GM06990 (cell line): ENCODE results near the gene MAP3K20.

Experiments
- DNase-seq: peaks from one replicate; pipeline ENCODE4 v3.0.0-alpha.2; 2011; ENCODE audit not compliant: insufficient read length; ENCODE audit errors: extremely low read depth
- H3K27me3 ChIP-seq: replicated peaks from 2 replicates; pipeline ENCODE4 v1.6.0; 2011; ENCODE audit warnings: low read length; ENCODE audit not compliant: control insufficient read depth, insufficient read depth
- H3K36me3 ChIP-seq: 2 replicates; pipeline ENCODE4 v1.5.1; 2011; ENCODE audit warnings: low read length; ENCODE audit not compliant: control insufficient read depth, insufficient read depth
- H3K4me3 ChIP-seq: replicated peaks from 2 replicates; pipeline ENCODE4 v1.5.1; 2011; ENCODE audit warnings: low read depth, mild to moderate bottlenecking, control low read depth, low read length
- TF ChIP-seq, protein P1 (sequence below): IDR thresholded peaks from 2 replicates; pipeline ENCODE4 v1.5.1; 2011; ENCODE audit warnings: low read length, control low read depth, mild to moderate bottlenecking, inconsistent platforms; ENCODE audit not compliant: insufficient read depth, poor library complexity, severe bottlenecking

The MAP3K20 gene

DNA sequence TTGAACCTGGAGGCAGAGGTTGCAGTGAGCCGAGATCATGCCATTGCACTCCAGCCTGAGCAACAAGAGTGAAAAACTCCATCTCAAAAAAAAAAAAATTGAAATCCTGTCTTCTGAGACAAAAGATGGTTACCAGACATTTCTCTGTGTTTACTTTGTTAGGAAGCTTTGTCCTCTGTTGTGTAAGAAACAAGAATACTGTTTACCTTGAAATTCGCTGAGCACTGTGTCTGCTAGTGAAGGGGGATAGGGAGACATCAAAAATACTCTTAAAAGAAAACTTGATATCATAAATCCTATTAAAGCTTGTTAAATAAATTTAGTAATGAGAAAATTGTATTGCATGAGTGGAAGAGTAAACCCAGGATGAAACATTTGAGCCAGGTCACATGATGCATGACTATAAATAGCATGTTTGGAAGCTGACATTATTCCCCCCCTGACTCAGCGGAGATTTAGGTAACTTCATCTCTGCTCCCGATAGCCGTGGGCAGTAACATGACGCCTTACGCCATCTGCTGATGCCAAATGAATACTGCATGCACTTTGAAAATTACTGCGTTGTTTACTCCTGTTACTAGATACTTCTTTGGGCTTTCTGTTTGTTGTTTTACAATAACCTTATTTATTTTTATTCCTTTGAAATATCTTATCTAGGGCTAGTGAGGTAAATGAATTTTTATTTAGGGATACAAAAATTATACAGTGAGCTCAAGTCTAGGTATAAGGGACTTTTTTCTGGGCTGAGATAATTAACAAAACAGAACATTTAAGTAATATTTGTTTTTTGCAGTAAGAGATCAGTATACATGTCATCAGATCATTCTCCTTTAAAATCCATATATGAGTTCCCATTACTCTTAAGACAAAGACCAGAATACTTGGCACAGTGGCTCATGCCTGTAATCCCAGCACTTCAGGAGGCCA is 134.9 kb downstream of the MAP3K20 start:
- Histone ChIP-seq H3K27me3 (no peaks in the 10 kb centered on the region), H3K36me3 (no peaks in the 10 kb centered on the region; the same call in 1 of the 2 replicates), H3K4me3 (no peak overlapping the region)
- TF ChIP-seq, protein P1, sequence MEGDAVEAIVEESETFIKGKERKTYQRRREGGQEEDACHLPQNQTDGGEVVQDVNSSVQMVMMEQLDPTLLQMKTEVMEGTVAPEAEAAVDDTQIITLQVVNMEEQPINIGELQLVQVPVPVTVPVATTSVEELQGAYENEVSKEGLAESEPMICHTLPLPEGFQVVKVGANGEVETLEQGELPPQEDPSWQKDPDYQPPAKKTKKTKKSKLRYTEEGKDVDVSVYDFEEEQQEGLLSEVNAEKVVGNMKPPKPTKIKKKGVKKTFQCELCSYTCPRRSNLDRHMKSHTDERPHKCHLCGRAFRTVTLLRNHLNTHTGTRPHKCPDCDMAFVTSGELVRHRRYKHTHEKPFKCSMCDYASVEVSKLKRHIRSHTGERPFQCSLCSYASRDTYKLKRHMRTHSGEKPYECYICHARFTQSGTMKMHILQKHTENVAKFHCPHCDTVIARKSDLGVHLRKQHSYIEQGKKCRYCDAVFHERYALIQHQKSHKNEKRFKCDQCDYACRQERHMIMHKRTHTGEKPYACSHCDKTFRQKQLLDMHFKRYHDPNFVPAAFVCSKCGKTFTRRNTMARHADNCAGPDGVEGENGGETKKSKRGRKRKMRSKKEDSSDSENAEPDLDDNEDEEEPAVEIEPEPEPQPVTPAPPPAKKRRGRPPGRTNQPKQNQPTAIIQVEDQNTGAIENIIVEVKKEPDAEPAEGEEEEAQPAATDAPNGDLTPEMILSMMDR: peak; percentile 82
- DNase-seq: no peak

DNA sequence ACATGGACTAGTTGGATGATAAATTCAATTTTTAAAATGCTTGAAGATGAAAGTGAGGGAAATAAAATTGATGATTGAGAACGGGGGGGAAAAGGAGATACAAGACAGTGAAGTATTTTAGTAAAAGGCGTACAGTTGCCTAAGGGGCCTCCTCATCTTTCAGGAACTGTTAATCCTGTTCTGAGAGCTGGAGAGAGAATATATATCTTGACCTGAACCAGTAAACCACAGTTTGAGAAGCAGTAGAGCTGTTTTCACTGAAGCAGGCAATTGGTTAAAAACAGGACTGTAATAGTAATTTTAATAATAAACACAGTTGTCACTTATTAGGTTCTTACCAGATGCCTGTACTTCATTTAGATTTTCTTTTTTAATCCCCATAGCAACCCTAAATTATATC is 137.5 kb downstream of the MAP3K20 start:
- H3K36me3 ChIP-seq: no peaks in the 10 kb centered on the region; the same call in 1 of the 2 replicates
- H3K27me3 ChIP-seq: no peaks in the 10 kb centered on the region
- TF ChIP-seq, protein P1: no peak
- DNase-seq: no peak
- H3K4me3 ChIP-seq: no peak overlapping the region

DNA sequence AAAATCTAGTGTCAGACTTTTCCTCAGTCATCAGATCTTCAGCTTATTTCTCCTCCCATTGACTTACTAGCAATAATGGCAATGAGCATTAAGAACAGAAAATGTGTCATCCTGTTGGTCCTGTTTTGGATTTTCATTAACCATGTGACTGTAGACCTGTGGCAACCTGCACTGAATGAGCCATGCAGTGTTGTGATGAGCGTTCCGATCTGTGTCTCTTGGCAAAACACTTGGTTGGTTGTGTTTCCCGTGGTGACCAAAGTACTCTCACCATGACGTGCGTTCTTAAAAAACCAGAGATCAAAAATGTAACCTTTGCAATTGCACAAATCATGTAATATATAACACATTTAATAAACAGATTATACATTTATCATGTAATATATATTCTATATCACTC is 138.6 kb downstream of the MAP3K20 start:
- TF ChIP-seq, protein P1: no peak
- no peak overlapping the region for H3K4me3 ChIP-seq
- H3K27me3 ChIP-seq: no peaks in the 10 kb centered on the region
- no peak for DNase-seq
- H3K36me3 ChIP-seq: no peaks in the 10 kb centered on the region; the same call in 1 of the 2 replicates

DNA sequence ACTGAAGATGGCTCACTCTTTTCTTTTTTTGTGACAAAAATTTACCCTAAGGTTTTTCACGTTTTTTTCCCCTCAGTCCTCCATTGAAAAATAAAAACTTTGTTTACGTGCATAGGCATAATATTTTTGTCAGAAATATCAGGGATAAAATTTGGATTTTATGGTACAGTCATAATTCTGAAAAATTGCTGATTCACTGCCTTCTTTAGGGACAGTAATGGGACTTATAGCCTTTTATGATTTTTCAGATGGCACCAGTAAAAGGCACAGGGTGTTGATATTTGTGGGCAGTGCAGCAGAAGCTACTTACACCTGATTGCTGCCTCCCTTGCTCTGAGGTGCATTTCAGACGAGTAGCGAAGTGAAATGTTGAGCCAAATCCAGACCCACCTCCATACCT is 139.7 kb downstream of the MAP3K20 start:
- TF ChIP-seq, protein P1: no peak
- DNase-seq: no peak
- Histone ChIP-seq H3K27me3 (no peaks in the 10 kb centered on the region), H3K36me3 (no peaks in the 10 kb centered on the region; the same call in 1 of the 2 replicates), H3K4me3 (no peak overlapping the region)

DNA sequence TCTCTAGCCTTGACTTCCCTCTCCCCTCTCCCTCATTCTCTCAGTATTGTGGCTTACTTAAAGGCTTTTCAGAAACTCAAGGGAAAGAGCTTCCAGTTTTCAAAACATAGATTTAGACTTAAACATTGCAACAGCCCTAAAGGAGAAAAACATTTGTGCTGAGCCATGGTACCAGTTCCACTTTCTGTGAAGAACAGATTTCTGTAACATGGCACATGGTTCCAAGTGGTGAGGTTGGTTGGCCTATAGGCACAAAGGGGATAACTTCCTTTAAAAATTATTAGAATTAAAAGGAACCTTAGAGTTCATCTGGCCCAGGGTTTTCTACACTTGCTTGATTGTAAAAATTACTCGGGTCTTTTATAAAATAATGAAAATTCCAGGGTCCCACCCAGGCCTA is 140.4 kb downstream of the MAP3K20 start:
- DNase-seq: no peak
- no peaks in the 10 kb centered on the region; the same call in 1 of the 2 replicates for H3K36me3 ChIP-seq
- TF ChIP-seq, protein P1: no peak

More for the DNA sequence above, 140.4 kb downstream of the MAP3K20 start:
- Histone ChIP-seq H3K27me3 (no peaks in the 10 kb centered on the region), H3K4me3 (no peak overlapping the region)
